Caco-2 (cell line): Measurements from ENCODE around the gene RERE. TPM values are rescaled to one million over a fixed set of nuclear protein-coding genes. Genes with fewer than 3 reads are reported as not detected.

ENCODE experiments used
- BruUV-seq: library from RNA; stranded (reverse); fragments of 400-500 nt; replicated peaks from 2 replicates; lab custom pipeline; 2021; lab: Mats Ljungman, UMichigan
- CTCF ChIA-PET: fragments of 300-600 bp; sonication (Branson Sonifier 250); formaldehyde crosslinking; loops from one replicate; lab custom pipeline; 2022; ENCODE audit warnings: antibody characterized with exemption; lab: Charles Lee
- POLR2A ChIA-PET: fragments of 300-600 bp; sonication (Branson Sonifier 250); formaldehyde crosslinking; loops from one replicate; lab custom pipeline; 2022; ENCODE audit warnings: antibody characterized with exemption; lab: Charles Lee
- DNase-seq, 2 experiments: peaks; one replicate each; pipeline versions ENCODE4 v3.0.0 to v3.0.0-alpha.2; 2020 to 2022
- H3K27me3 ChIP-seq: replicated peaks from 2 replicates; pipeline ENCODE4 v1.6.0; 2011; ENCODE audit warnings: low read length; ENCODE audit not compliant: control insufficient read depth, insufficient read depth
- H3K36me3 ChIP-seq: 2 replicates; pipeline ENCODE4 v1.5.1; 2011; ENCODE audit warnings: low read length; ENCODE audit not compliant: control insufficient read depth, insufficient read depth
- H3K4me1 ChIP-seq: fragments of 250-450 bp; sonication (Bioruptor Pico); 2 replicates; pipeline ENCODE4 v1.5.1; 2020; ENCODE audit warnings: mild to moderate bottlenecking
- H3K4me3 ChIP-seq: 2 replicates; pipeline ENCODE4 v1.5.1; 2011; ENCODE audit warnings: low read depth, mild to moderate bottlenecking, control low read depth, low read length
- H3K9me3 ChIP-seq: fragments of 250-450 bp; sonication (Bioruptor Pico); 2 replicates; pipeline ENCODE4 v1.5.1; 2020; ENCODE audit warnings: mild to moderate bottlenecking, moderate library complexity
- H3K27ac Mint-ChIP-seq: one replicate; pipeline ENCODE4 v1.8.0; 2022; ENCODE audit warnings: mixed read lengths; ENCODE audit not compliant: unreplicated experiment
- H3K27me3 Mint-ChIP-seq: one replicate; pipeline ENCODE4 v1.8.0; 2022; ENCODE audit warnings: mixed read lengths; ENCODE audit not compliant: insufficient read depth, unreplicated experiment
- H3K36me3 Mint-ChIP-seq: one replicate; pipeline ENCODE4 v1.8.0; 2022; ENCODE audit warnings: mild to moderate bottlenecking, mixed read lengths; ENCODE audit not compliant: insufficient read depth, unreplicated experiment
- H3K4me1 Mint-ChIP-seq: one replicate; pipeline ENCODE4 v1.8.0; 2022; ENCODE audit warnings: low read depth, mixed read lengths; ENCODE audit not compliant: unreplicated experiment
- H3K4me3 Mint-ChIP-seq: one replicate; pipeline ENCODE4 v1.8.0; 2022; ENCODE audit warnings: mild to moderate bottlenecking, moderate library complexity, mixed read lengths; ENCODE audit not compliant: unreplicated experiment
- H3K9me3 Mint-ChIP-seq: one replicate; pipeline ENCODE4 v1.8.0; 2022; ENCODE audit warnings: mixed read lengths; ENCODE audit not compliant: unreplicated experiment
- intact Hi-C: fragments of 100-400 bp; cut with micrococcal nuclease; formaldehyde crosslinking; loops from one replicate; pipeline ENCODE4 v1.10.0; 2022; ENCODE audit not compliant: unreplicated experiment
- total RNA-seq: library from RNA; stranded (reverse); gene quantifications from 2 replicates; pipeline ENCODE4 v1.2.3, GENCODE V29; 2022
- TF ChIP-seq, protein P1 (sequence below), 2 experiments: fragments of 200-600 bp in 1 of 2; IDR thresholded peaks; 1 replicate in 1 of 2; 2 replicates in 1 of 2; pipeline versions ENCODE4 v1.5.1 to v1.8.0; 2011 to 2022; ENCODE audit warnings: antibody characterized with exemption in 1 of 2, control low read depth in 1 of 2, inconsistent platforms in 1 of 2, low read depth in 1 of 2, low read length in 1 of 2, mild to moderate bottlenecking in 1 of 2, moderate library complexity in 1 of 2; ENCODE audit not compliant: insufficient read depth in 1 of 2, severe bottlenecking in 1 of 2, unreplicated experiment in 1 of 2

Gene RERE
- total RNA-seq, 1 experiment from 2014 or later: 85.2 TPM

DNA sequence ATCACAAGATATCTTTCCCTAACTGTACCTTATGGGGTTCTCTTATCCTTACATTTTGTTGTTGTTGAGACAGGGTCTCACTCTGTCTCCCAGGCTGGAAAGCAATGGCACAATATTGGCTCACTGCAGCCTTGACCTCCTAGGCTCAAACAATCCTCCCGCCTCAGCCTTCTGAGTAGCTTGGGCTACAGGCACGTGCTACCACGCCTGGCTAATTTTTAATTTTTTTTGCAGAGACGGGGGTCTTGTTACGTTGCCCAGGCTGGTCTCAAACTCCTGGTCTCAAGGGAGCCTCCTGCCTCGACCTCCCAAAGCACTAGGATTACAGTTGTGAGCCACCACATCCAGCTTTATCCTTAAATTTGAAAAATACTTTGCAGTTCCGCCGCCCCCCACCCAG lies 10.4 kb downstream of the RERE start:
- Histone ChIP-seq H3K4me1 (no peaks in the 10 kb centered on the region), H3K4me3 (no peak overlapping the region), H3K27me3 (no peaks in the 10 kb centered on the region), H3K9me3 (no peaks in the 10 kb centered on the region), H3K36me3 (peaks cover 2% of the 10 kb centered on the region; the same call in 1 of the 2 replicates)
- no peaks in the 10 kb centered on the region for H3K9me3 Mint-ChIP-seq
- H3K4me1 Mint-ChIP-seq: no peaks in the 10 kb centered on the region
- no peaks in the 10 kb centered on the region for H3K36me3 Mint-ChIP-seq
- CTCF ChIA-PET: no interaction called here
- no TSS peak for BruUV-seq
- no peak overlapping the region for H3K27ac Mint-ChIP-seq
- H3K27me3 Mint-ChIP-seq: no peaks in the 10 kb centered on the region
- no peak for DNase-seq
- POLR2A ChIA-PET: no interaction called here
- TF ChIP-seq, protein P1, sequence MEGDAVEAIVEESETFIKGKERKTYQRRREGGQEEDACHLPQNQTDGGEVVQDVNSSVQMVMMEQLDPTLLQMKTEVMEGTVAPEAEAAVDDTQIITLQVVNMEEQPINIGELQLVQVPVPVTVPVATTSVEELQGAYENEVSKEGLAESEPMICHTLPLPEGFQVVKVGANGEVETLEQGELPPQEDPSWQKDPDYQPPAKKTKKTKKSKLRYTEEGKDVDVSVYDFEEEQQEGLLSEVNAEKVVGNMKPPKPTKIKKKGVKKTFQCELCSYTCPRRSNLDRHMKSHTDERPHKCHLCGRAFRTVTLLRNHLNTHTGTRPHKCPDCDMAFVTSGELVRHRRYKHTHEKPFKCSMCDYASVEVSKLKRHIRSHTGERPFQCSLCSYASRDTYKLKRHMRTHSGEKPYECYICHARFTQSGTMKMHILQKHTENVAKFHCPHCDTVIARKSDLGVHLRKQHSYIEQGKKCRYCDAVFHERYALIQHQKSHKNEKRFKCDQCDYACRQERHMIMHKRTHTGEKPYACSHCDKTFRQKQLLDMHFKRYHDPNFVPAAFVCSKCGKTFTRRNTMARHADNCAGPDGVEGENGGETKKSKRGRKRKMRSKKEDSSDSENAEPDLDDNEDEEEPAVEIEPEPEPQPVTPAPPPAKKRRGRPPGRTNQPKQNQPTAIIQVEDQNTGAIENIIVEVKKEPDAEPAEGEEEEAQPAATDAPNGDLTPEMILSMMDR (IDR thresholded peaks at IDR 0.05; ENCODE audit: insufficient read depth in 1 of 2, low read depth in 1 of 2, low read length in 1 of 2, severe bottlenecking in 1 of 2, unreplicated experiment in 1 of 2): no peak
- no peak overlapping the region for H3K4me3 Mint-ChIP-seq
- intact Hi-C loops: no loop called here

DNA sequence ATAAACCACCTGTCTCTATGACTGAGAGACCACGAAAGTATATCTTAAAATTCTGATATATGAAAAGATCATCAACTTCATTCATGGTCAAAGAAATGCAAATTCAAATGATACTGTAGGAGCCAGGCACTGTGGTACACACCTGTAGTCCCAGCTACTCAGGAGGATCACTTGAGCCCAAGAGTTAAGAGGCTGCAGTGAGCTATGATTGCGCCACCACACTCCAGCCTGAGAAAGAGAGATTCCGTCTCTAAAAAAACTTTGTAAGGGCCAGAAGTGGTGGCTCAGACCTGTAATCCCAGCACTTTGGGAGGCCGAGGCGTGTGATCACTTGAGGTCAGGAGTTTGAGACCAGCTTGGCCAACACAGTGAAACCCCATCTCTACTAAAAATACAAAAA lies 17.0 kb downstream of the RERE start:
- H3K4me1 ChIP-seq: no peaks in the 10 kb centered on the region
- intact Hi-C loops: no loop called here
- no TSS peak for BruUV-seq
- DNase-seq: no peak
- no peaks in the 10 kb centered on the region for H3K4me1 Mint-ChIP-seq
- no peaks in the 10 kb centered on the region for H3K9me3 ChIP-seq
- ChIA-PET POLR2A (no interaction called here), CTCF (no interaction called here)
- no peaks in the 10 kb centered on the region for H3K9me3 Mint-ChIP-seq
- TF ChIP-seq, protein P1 (IDR thresholded peaks at IDR 0.05; ENCODE audit: insufficient read depth in 1 of 2, low read depth in 1 of 2, low read length in 1 of 2, severe bottlenecking in 1 of 2, unreplicated experiment in 1 of 2): no peak
- H3K27me3 ChIP-seq: no peaks in the 10 kb centered on the region
- no peak overlapping the region for H3K4me3 Mint-ChIP-seq
- peaks cover 2% of the 10 kb centered on the region; the same call in 1 of the 2 replicates for H3K36me3 ChIP-seq
- H3K27me3 Mint-ChIP-seq: no peaks in the 10 kb centered on the region
- no peak overlapping the region for H3K4me3 ChIP-seq
- H3K27ac Mint-ChIP-seq: no peak overlapping the region
- H3K36me3 Mint-ChIP-seq: no peaks in the 10 kb centered on the region

DNA sequence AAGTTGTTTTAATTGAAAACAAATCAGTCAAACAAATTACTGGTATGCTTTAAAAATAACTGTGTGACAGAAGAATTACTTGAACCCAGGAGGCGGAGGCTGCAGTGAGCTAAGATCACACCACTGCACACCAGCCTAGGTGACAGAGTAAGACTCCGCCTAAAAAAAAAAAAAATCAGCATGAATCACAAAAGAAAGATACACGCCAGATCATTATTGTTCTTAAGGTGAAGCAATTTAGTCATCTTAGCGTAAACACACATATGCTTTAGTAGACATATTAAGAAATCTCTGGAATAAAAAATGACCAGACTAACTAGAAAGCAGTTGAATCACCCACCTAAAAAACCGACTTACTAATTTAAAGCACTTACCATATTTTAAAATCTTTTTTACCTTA lies 20.2 kb downstream of the RERE start:
- intact Hi-C loops: no loop called here
- no peaks in the 10 kb centered on the region for H3K4me1 ChIP-seq
- POLR2A ChIA-PET: no interaction called here
- TF ChIP-seq, protein P1 (IDR thresholded peaks at IDR 0.05; ENCODE audit: insufficient read depth in 1 of 2, low read depth in 1 of 2, low read length in 1 of 2, severe bottlenecking in 1 of 2, unreplicated experiment in 1 of 2): no peak
- Mint-ChIP-seq H3K4me3 (no peak overlapping the region), H3K4me1 (peaks cover 6% of the 10 kb centered on the region), H3K27me3 (no peaks in the 10 kb centered on the region), H3K27ac (no peak overlapping the region), H3K9me3 (no peaks in the 10 kb centered on the region), H3K36me3 (peaks cover 6% of the 10 kb centered on the region)
- H3K36me3 ChIP-seq: peaks cover 2% of the 10 kb centered on the region; the same call in 1 of the 2 replicates
- CTCF ChIA-PET: no interaction called here
- H3K4me3 ChIP-seq: no peak overlapping the region
- no peak for DNase-seq
- no peaks in the 10 kb centered on the region for H3K9me3 ChIP-seq
- no TSS peak for BruUV-seq
- no peaks in the 10 kb centered on the region for H3K27me3 ChIP-seq
